GM21737 (cell line): ENCODE results near the gene SLC36A1.
"Not testable (repeated sequence)": the region's sequence is repeated elsewhere in the genome, so short reads cannot be mapped to it uniquely, and the experiment has no call there.

ENCODE experiments used
- ATAC-seq: cut with Tn5 transposase; IDR thresholded peaks from one replicate; pipeline ENCODE4 v1.9.1; 2021; ENCODE audit warnings: mild to moderate bottlenecking, moderate library complexity; ENCODE audit not compliant: unreplicated experiment

Gene SLC36A1

DNA sequence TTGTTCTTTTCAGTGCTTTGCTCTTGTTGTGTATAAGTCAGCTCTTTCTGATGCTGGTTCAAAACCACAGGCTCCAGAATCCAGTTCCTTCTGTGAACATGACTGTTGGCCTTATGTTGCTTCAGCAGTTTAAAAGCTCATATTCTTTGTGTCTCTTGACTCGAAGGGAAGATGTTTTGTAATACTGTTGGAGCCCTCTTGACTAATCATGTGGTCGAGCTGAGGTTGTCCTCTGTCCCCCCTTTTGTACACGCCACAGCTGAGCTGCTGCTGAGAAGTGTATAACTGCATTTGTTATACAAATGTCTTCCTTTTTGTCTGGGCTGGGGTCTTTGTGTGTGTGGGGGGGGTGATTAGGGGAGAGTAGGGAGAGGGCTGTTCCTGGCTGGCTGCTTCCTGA is 35.8 kb downstream of the SLC36A1 start:
- ATAC-seq, result no peak

DNA sequence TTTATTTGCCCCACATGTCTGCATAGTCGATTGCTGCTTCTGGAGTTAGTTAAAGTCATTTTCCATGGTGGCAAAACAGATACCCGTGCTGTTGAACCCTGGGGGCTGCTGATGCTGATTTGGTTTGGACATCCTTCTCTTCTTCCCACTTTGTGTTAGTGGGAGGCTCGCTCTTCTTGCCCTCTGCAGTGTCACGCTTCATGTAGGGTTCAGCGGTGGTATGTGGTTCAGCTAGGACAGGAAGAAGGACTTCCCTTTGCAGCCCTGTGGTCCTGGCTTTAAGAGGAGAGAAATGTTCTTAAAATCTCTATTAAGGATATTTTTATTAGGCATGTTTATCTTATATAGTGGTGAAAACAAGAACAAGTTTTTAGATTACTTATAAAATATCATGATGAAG is 36.2 kb downstream of the SLC36A1 start:
- ATAC-seq, result no peak

DNA sequence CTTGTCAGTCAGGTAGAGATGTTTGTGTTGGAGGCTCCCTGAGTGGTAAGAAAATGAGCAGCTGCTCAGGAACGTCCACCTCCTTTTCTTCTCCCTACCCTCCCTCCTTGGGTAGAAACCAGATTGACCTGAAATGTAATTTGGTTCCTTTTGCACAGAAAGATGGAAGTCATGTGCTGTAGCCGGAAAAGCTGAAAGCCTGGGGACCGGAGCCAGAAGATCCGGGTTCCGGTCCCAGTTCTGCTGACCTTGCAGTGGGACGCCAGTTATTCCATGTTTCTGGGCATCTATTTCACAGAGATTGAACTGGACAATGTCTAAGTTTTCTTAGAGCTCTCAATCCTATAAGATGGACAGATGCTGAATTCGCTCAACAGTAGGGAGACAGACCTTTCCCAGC is 40.1 kb downstream of the SLC36A1 start:
- no peak for ATAC-seq

DNA sequence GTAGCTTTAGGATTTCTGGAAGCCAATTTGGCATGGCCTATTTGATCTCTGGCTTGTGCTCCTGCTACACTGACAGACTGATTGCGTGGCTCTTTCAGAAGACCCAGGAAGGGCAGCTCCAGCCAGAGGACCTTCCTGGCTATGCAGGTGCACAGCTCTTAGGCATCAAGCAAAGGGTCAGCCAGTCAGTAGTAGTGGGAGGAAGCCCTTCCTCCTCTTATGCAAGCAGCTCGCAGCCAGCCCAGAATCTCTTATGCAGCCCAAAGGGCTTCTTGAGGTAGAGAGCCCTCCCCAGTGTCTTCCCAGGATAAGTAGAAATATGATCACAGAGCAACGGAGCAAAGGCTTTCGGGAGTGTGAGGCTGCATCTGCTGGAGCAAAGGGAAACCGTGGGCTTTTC is 43.2 kb downstream of the SLC36A1 start:
- ATAC-seq, result no peak

GRCh38 chr5:151491062-151491461 is 43.7 kb downstream of the SLC36A1 start:
- ATAC-seq, result no peak

DNA sequence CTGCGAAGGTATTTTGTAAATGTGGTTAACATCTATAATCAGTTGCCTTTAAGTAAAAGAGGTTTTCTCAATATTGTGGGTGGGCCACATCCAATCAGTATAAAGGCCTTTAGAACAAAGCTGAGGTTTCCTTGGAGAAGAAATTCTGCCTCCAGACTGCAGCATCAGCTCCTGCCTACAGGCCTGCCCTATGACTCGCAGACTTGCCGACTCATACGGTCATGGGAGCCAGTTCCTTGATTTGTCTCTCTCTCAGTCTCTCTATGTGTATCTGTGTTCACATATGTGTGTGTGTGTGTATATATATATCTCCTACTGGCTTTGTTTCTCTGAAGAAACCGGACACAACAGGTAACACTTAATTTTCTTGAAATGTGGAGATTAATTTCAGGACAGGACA is 45.3 kb downstream of the SLC36A1 start:
- no peak for ATAC-seq

- ATAC-seq, result no peak
Observed at GRCh38 chr5:151493665-151494064, 46.3 kb downstream of the SLC36A1 start.

DNA sequence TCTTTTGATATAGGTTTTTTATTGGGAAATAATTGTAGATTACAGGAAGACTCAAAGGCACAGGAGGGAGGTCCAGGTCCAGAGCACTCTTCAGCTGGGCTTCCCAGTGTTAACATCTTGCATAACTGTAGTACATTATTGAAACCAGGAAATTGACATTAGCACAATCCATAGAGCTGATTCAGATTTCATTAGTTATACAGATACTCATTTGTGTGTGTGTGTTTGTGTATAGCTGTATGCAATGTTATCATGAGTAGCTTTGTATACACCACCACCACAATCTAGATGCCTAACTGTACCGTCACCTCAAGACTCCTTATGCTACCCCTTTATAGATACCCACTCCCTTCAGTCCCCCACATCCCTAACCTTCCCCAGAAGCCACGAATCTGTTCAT is 47.9 kb downstream of the SLC36A1 start:
- ATAC-seq, result no peak

- ATAC-seq, result no peak
Observed at GRCh38 chr5:151496041-151496484, 48.7 kb downstream of the SLC36A1 start.

- ATAC-seq, result no peak
Observed at GRCh38 chr5:151497391-151498002, 50.1 kb downstream of the SLC36A1 start.

DNA sequence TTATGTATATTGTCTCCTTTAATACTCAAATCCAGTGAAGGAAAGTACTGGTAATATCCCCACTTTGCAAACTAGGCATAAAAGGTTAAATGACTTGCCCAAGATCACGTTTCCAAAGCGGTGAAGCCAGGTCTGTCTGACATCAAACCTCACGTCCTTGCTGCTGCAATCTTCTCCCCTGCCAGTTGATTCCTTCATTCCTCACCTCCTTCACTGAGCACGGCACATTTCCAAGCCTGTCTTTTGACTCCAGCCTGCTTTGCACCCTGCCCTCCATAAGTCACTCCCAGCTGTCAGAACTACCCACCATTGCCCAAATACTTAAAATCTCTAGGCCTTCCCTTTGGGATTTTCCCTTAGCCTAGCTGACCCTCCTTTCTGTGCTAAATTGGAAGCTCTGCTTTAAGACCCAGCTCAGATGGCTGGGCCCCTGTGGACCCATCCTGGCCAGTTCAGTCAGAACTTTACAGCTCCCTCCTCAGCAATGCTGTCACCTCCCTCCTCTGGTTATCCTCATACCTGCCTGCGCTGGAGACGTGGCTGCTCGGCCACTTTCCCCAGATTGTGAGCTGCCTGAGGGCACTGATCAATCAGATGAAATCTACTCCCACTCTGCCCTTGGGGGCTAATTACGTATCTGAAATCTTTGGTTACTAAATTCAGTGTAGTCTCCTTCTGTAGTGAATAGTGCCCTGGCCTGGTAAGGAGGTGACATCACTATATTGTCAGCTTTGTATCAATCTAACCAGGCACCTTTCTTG is 51.2 kb downstream of the SLC36A1 start:
- no peak for ATAC-seq

GRCh38 chr5:151499501-151500035 is 52.2 kb downstream of the SLC36A1 start:
- no peak for ATAC-seq

GRCh38 chr5:151504006-151504405 is 56.6 kb downstream of the SLC36A1 start:
- no peak for ATAC-seq

- not testable (repeated sequence) for ATAC-seq
Observed at GRCh38 chr5:151508308-151508707, 60.9 kb downstream of the SLC36A1 start.

- peak; percentile 56 for ATAC-seq
Observed at GRCh38 chr5:151509231-151509630, 61.8 kb downstream of the SLC36A1 start.

DNA sequence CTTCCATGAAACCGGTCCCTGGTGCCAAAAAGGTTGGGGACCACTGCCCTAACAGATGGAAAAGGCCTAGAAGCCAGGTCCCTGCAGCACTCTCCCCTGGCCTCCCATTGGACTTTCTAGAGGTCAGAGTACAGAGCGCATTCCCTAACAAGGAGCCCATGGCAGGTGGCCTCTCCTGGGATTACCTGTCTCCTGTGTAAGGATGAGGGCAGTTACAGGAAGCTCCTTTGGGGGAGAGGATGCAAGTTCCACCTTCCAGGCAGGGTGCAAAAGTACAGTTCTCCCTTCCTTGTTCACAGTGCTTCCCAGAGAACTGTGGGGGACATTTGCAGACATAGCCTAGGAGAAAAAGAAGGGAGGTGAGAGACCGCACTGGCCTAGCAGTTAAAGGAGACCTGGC is 62.4 kb downstream of the SLC36A1 start:
- no peak for ATAC-seq

DNA sequence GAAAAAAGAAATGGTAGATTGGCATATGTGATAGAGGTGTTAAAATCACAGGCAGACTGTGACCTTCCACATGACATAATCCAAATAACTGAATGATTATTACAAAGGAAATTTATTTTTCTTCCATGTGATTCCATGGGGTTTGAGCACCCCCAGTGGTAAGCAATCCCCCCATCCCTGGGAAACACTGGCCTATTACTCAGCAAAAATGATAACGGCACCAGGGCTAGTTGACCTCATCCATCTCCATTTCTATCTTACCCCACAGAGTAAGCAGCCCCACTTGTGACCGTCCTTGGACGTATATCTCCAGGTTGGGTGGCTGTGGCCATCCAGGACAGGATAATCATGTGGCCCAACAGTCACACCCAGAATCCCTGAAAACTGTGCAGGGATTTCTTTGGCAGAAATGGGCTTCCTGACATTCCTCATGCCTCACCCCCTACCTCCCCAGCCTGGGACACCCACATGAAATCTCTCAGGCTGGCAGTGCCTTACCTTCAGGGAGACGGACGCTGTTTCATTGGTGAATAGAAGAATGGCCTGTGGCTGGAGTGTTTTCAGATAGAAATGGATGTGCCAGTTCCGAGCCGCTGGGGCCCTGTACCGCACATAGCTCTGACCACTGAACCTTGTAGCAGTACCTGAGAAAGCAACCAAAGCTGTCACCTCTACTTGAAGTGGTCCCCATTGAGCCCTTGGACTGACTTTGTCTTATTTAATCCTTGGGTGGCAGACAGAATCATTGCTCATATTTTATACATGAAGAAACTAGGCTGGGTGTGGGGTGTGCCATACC is 69.9 kb downstream of the SLC36A1 start:
- no peak for ATAC-seq

- ATAC-seq, result no peak
Observed at GRCh38 chr5:151520294-151520693, 72.9 kb downstream of the SLC36A1 start.

GRCh38 chr5:151522226-151522625 is 74.8 kb downstream of the SLC36A1 start:
- no peak for ATAC-seq

DNA sequence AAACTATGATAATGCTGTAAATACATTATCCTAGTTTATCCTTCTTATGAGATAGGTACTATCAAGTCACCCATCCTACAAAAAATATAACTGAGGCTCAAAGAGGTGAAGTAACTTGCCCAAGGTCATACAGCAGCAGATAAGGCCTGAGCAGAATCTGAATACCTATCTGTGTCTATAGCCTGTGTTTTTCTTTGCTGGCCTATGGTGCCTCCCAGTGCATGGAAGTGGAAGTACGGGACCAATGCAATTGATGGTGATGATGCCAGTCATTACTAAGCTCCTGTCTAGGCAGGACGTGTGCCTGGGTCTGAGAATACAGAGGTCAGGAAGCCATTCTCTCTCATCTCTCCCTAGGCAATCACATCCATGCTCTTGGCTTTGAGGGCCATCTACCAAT is 75.9 kb downstream of the SLC36A1 start:
- peak; percentile 75 for ATAC-seq

DNA sequence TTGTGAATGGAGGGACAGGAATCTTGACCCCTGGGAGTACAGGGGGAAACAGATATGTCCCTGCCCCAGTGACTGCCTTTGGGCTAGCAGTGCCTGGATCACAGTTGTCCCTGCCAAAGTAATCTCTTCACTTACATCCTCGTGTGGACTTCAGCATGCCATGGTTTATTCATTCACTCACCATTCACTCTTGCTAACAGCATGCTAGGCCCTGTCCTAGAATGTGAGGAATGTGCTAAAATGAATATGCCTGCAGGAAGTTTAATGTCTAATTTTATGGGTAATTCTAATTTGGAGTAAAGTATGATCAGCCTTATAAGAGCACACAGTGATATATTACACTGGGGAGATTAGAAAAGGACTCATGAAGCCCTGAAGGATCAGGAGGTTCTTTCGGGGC is 80.8 kb downstream of the SLC36A1 start:
- ATAC-seq, result no peak

DNA sequence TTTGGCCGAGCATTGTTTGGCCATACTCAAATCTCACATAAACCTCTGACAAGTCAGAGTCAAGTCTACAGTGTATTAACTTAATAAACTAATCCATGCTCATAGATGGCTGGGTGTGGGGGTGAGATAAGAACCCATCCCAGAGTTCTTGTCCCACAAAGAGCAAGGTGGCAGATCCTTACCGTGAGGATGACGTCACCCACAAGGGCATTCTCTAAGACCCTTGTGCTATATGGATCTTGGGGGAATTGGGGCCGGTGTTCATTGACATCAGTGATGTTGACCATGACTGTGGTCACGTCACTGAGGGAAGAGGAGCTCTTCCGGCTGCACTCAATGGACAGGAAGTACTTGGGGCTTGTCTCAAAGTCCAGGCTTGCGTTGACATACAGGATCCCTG is 81.6 kb downstream of the SLC36A1 start:
- no peak for ATAC-seq
